WTC11 (cell line): ENCODE measurements around the gene TRIP13. TPM values are rescaled to one million over a fixed set of nuclear protein-coding genes. Genes with fewer than 3 reads are reported as not detected.

Source experiments
- ATAC-seq: fragments of 200-7000 bp; cut with Tn5 transposase; 2 replicates; pipeline ENCODE4 v1.10.0; 2021; ENCODE audit warnings: mild to moderate bottlenecking, moderate library complexity
- CTCF ChIA-PET: fragments of 300-600 bp; sonication (Branson Sonifier 250); formaldehyde crosslinking; loops from one replicate; lab custom pipeline; 2021; ENCODE audit warnings: antibody characterized with exemption; lab: Charles Lee
- POLR2A ChIA-PET: fragments of 350-600 bp; sonication (Branson Sonifier 250); formaldehyde crosslinking; loops from one replicate; lab custom pipeline; 2021; ENCODE audit warnings: antibody characterized with exemption; lab: Charles Lee
- DNase-seq: peaks from one replicate; pipeline ENCODE4 v3.0.0; 2021; ENCODE audit warnings: low spot score
- H3K27ac Mint-ChIP-seq: 2 replicates; pipeline ENCODE4 v1.8.0; 2021; ENCODE audit warnings: mixed read lengths
- H3K27me3 Mint-ChIP-seq: 2 replicates; pipeline ENCODE4 v1.8.0; 2021; ENCODE audit warnings: low read depth, mild to moderate bottlenecking, moderate library complexity, mixed read lengths
- H3K36me3 Mint-ChIP-seq: 2 replicates; pipeline ENCODE4 v1.8.0; 2021; ENCODE audit warnings: mixed read lengths
- H3K4me1 Mint-ChIP-seq: 2 replicates; pipeline ENCODE4 v1.8.0; 2022; ENCODE audit warnings: mixed read lengths
- H3K4me3 Mint-ChIP-seq: 2 replicates; pipeline ENCODE4 v1.8.0; 2021; ENCODE audit warnings: mild to moderate bottlenecking, moderate library complexity, mixed read lengths
- H3K9me3 Mint-ChIP-seq: 2 replicates; pipeline ENCODE4 v1.8.0; 2021; ENCODE audit warnings: mixed read lengths
- CBFB ChIP-seq: sonication (generic); formaldehyde crosslinking; IDR thresholded peaks from 2 replicates; pipeline ENCODE4 v1.8.1; 2022; ENCODE audit warnings: mild to moderate bottlenecking, low read depth, missing genetic modification reagents
- CREM ChIP-seq: sonication (generic); formaldehyde crosslinking; IDR thresholded peaks from 2 replicates; pipeline ENCODE4 v1.8.1; 2022; ENCODE audit warnings: mild to moderate bottlenecking, missing genetic modification reagents, moderate library complexity
- ESRRA ChIP-seq: sonication (generic); formaldehyde crosslinking; IDR thresholded peaks from 2 replicates; pipeline ENCODE4 v1.8.1; 2022; ENCODE audit warnings: mild to moderate bottlenecking, missing genetic modification reagents, borderline replicate concordance
- FOXJ3 ChIP-seq: sonication (generic); formaldehyde crosslinking; IDR thresholded peaks from 2 replicates; pipeline ENCODE4 v1.9.0; 2021; ENCODE audit warnings: missing genetic modification reagents, mild to moderate bottlenecking, borderline replicate concordance
- GABPB1 ChIP-seq: sonication (generic); formaldehyde crosslinking; IDR thresholded peaks from 2 replicates; pipeline ENCODE4 v1.8.1; 2023; ENCODE audit warnings: mild to moderate bottlenecking, missing genetic modification reagents
- GRHL2 ChIP-seq: fragments of 250-450 bp; sonication (Bioruptor Pico); IDR thresholded peaks from 2 replicates; pipeline ENCODE4 v1.8.0; 2022; ENCODE audit warnings: mild to moderate bottlenecking, moderate library complexity; ENCODE audit not compliant: insufficient replicate concordance, severe bottlenecking
- KAT7 ChIP-seq: sonication (generic); formaldehyde crosslinking; IDR thresholded peaks from 2 replicates; pipeline ENCODE4 v1.8.1; 2023; ENCODE audit warnings: missing genetic modification reagents, mild to moderate bottlenecking, borderline replicate concordance
- NFATC4 ChIP-seq: fragments of 250-450 bp; sonication (Bioruptor Pico); IDR thresholded peaks from 2 replicates; pipeline ENCODE4 v1.9.0; 2021; ENCODE audit warnings: mild to moderate bottlenecking
- SMAD4 ChIP-seq: sonication (generic); formaldehyde crosslinking; IDR thresholded peaks from 2 replicates; pipeline ENCODE4 v1.8.0; 2022; ENCODE audit warnings: mild to moderate bottlenecking, missing genetic modification reagents
- TP53 ChIP-seq: sonication (generic); formaldehyde crosslinking; IDR thresholded peaks from 2 replicates; pipeline ENCODE4 v1.8.1; 2023; ENCODE audit warnings: mild to moderate bottlenecking, missing genetic modification reagents
- ZNF138 ChIP-seq: sonication (generic); formaldehyde crosslinking; conservative IDR thresholded peaks from 2 replicates; pipeline ENCODE4 v1.8.1; 2022; ENCODE audit warnings: mild to moderate bottlenecking, moderate library complexity, missing genetic modification reagents
- ZNF219 ChIP-seq: sonication (generic); formaldehyde crosslinking; IDR thresholded peaks from 2 replicates; pipeline ENCODE4 v1.8.0; 2023; ENCODE audit warnings: missing genetic modification reagents, mild to moderate bottlenecking, borderline replicate concordance
- ZNF416 ChIP-seq: fragments of 250-450 bp; sonication (Bioruptor Pico); IDR thresholded peaks from 2 replicates; pipeline ENCODE4 v1.9.0; 2021; ENCODE audit warnings: mild to moderate bottlenecking, inconsistent platforms
- ZNF423 ChIP-seq: fragments of 250-450 bp; sonication (Bioruptor Pico); IDR thresholded peaks from 2 replicates; pipeline ENCODE4 v2.1.2; 2022; ENCODE audit warnings: mild to moderate bottlenecking, moderate library complexity
- total RNA-seq: library from RNA; stranded (reverse); gene quantifications from 3 replicates; pipeline ENCODE4 v1.2.3, GENCODE V29; 2021
- TF ChIP-seq, protein P1 (sequence below): sonication (generic); formaldehyde crosslinking; IDR thresholded peaks from 2 replicates; pipeline ENCODE4 v1.8.1; 2022; ENCODE audit warnings: low read depth, missing genetic modification reagents, borderline replicate concordance
- TF ChIP-seq, protein P2 (sequence below): sonication (generic); formaldehyde crosslinking; IDR thresholded peaks from 2 replicates; pipeline ENCODE4 v1.8.0; 2023; ENCODE audit warnings: missing genetic modification reagents, mild to moderate bottlenecking, borderline replicate concordance
- TF ChIP-seq, protein P3 (sequence below): sonication (generic); formaldehyde crosslinking; IDR thresholded peaks from 2 replicates; pipeline ENCODE4 v1.8.1; 2023; ENCODE audit warnings: mild to moderate bottlenecking, missing genetic modification reagents, moderate library complexity
- TF ChIP-seq, protein P4 (sequence below): sonication (generic); formaldehyde crosslinking; IDR thresholded peaks from 2 replicates; pipeline ENCODE4 v1.8.0; 2023; ENCODE audit warnings: mild to moderate bottlenecking, missing genetic modification reagents
- TF ChIP-seq, protein P5 (sequence below): sonication (generic); formaldehyde crosslinking; IDR thresholded peaks from 2 replicates; pipeline ENCODE4 v1.8.0; 2022; ENCODE audit warnings: mild to moderate bottlenecking, missing genetic modification reagents

TRIP13 gene
- total RNA-seq, 1 experiment from 2014 or later: 33.7 TPM

DNA sequence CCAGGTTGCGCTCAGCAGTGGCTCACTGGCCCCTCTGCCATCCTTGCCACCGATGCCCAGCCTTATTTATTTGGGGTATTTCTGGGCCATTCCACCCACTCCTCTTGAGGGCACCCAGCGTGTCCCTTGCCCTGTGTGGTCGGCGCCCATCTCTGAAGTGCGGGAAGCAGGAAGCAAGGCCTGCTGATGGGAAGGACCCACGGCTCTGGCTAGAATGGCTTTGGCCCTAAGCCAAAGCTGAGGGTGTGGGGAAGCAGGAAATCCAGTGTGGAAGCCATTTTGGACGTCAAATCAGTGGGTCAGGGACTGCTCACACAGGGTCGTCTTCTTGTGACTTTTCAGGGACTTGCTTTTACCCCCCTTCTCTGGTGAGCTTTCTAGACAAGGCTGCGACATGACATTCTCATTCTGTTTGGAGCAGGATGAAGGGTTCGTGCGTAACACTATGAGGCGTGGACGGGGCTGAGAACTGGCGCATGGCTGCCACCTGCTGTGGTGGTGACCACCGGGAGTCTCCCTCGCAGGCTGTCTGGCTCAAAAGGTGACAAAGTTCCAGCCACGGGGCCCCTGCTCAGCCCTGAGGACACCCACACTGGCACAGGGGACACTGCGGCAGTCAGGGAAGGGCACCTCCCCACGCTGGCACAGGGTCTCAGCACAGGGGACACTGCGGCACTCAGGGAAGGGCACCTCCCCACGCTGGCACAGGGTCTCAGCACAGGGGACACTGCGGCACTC is 65.2 kb downstream of the TRIP13 start (continued):
- TF ChIP-seq, protein P1, sequence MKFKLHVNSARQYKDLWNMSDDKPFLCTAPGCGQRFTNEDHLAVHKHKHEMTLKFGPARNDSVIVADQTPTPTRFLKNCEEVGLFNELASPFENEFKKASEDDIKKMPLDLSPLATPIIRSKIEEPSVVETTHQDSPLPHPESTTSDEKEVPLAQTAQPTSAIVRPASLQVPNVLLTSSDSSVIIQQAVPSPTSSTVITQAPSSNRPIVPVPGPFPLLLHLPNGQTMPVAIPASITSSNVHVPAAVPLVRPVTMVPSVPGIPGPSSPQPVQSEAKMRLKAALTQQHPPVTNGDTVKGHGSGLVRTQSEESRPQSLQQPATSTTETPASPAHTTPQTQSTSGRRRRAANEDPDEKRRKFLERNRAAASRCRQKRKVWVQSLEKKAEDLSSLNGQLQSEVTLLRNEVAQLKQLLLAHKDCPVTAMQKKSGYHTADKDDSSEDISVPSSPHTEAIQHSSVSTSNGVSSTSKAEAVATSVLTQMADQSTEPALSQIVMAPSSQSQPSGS: no peak
- no peak for TF ChIP-seq KAT7 (CRISPR knock-in tag)
- TF ChIP-seq ESRRA: no peak
- TF ChIP-seq FOXJ3 (CRISPR knock-in tag): no peak
- no peak for TF ChIP-seq NFATC4
- no peak for TF ChIP-seq CBFB (CRISPR knock-in tag)
- TF ChIP-seq ZNF416: no peak
- TF ChIP-seq ZNF138: no peak
- no peak for TF ChIP-seq GRHL2 (CRISPR knock-in tag)
- TF ChIP-seq, protein P2, sequence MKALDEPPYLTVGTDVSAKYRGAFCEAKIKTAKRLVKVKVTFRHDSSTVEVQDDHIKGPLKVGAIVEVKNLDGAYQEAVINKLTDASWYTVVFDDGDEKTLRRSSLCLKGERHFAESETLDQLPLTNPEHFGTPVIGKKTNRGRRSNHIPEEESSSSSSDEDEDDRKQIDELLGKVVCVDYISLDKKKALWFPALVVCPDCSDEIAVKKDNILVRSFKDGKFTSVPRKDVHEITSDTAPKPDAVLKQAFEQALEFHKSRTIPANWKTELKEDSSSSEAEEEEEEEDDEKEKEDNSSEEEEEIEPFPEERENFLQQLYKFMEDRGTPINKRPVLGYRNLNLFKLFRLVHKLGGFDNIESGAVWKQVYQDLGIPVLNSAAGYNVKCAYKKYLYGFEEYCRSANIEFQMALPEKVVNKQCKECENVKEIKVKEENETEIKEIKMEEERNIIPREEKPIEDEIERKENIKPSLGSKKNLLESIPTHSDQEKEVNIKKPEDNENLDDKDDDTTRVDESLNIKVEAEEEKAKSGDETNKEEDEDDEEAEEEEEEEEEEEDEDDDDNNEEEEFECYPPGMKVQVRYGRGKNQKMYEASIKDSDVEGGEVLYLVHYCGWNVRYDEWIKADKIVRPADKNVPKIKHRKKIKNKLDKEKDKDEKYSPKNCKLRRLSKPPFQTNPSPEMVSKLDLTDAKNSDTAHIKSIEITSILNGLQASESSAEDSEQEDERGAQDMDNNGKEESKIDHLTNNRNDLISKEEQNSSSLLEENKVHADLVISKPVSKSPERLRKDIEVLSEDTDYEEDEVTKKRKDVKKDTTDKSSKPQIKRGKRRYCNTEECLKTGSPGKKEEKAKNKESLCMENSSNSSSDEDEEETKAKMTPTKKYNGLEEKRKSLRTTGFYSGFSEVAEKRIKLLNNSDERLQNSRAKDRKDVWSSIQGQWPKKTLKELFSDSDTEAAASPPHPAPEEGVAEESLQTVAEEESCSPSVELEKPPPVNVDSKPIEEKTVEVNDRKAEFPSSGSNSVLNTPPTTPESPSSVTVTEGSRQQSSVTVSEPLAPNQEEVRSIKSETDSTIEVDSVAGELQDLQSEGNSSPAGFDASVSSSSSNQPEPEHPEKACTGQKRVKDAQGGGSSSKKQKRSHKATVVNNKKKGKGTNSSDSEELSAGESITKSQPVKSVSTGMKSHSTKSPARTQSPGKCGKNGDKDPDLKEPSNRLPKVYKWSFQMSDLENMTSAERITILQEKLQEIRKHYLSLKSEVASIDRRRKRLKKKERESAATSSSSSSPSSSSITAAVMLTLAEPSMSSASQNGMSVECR (CRISPR knock-in tag): no peak
- no peak for TF ChIP-seq TP53 (CRISPR knock-in tag)

DNA sequence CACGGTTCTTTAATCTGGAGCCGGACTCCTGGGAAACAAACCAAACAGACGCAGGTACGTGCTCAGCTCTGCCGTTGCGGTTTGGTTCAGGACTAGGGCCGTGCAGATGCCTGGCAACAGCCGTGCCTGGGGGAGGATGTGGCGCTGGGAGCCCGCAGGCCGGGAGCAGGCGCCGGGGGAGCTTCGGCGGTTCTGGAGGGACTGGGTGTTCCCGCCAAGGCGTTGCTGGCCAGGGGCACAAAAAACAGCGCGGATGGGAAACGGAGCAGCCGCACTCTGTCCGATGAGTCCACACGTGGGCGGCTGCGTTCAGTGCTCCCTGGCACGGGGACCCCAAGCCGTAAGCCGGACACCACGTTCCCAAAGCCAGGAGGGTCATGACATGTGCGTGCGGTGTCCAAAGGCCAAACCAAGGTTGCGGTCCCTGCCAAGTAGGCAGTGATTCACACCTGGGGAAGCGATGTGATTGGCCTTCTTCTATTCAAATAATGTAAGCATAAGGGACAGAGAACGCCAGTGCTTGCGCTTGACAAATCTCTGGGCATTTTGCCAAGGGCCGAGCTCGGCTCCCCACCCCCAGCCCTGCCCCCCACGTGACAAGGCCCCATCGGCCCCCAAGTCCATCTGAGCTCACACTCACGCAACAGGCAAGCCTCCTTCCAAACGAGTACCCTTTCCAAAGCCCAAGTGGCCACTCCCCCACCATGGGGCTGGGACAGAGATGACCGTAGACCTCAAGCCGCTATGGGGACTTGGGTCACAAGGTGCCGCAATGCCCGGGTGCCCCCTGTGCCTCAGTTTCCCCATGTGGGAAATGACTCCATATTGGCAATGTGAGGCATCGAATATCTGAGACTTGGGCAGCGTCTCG is 66.3 kb downstream of the TRIP13 start:
- DNase-seq (no peak), ATAC-seq (no peak)
- H3K36me3 Mint-ChIP-seq: no peaks in the 10 kb centered on the region
- H3K9me3 Mint-ChIP-seq: no peaks in the 10 kb centered on the region
- POLR2A ChIA-PET: no interaction called here
- no peaks in the 10 kb centered on the region for H3K27me3 Mint-ChIP-seq
- no peaks in the 10 kb centered on the region for H3K4me1 Mint-ChIP-seq
- no peak overlapping the region for H3K27ac Mint-ChIP-seq
- CTCF ChIA-PET: no interaction called here
- TF ChIP-seq ZNF219 (no peak), GABPB1 (0 out of 2 replicates have a peak, but pooled peaks have one; percentile 23)
- H3K4me3 Mint-ChIP-seq: no peak overlapping the region

DNA sequence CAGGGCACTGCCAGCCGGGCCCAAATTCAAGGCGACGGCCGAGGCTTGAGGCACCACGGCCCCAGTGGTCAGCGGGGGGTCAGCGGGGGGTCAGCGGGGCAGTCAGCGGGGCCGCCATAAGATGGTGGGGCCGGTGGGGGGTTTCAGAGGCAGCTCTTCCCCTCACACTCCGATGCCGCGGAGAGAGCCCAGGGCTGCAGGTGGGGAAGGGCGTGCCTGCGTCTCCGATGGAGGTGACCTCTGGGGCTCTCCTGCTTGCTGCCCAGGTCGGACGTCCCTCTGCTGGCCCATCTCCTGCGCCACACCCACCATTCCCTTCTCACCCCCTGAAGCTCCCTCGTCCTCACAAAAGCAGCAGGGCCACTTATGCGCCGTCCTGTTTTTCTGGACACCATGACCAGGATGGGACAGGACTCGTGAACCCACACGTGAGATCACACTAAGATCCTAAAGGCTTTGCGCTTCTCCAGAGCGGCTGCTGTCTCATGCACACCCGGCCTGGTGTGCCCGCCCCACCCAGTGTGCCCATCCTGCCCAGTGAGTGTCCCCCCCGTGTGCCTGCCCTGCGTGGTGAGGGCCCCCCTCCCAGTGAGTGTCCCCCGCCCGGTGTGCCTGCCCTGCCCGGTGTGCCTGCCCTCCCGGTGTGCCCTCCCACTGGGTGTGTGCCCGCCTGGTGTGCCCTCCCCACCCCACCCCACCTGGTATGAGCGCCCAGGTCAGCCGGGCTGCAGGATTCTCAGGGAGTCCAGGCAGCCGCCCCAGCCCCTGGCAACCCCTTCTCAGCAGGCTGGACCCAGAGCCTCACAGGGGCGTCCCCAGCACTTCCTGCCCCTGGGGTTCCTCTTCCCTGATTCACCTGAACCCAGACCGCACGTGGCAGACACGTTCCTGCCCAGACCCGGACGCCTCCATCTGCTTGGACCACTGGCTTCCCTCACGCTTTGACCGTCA is 67.2 kb downstream of the TRIP13 start:
- Mint-ChIP-seq H3K36me3 (no peaks in the 10 kb centered on the region), H3K9me3 (no peaks in the 10 kb centered on the region), H3K4me3 (no peak overlapping the region), H3K27me3 (no peaks in the 10 kb centered on the region), H3K27ac (no peak overlapping the region), H3K4me1 (no peaks in the 10 kb centered on the region)
- ChIA-PET POLR2A (no interaction called here), CTCF (no interaction called here)
- DNase-seq (no peak), ATAC-seq (no peak)
- no peak for TF ChIP-seq SMAD4
- TF ChIP-seq, protein P3, sequence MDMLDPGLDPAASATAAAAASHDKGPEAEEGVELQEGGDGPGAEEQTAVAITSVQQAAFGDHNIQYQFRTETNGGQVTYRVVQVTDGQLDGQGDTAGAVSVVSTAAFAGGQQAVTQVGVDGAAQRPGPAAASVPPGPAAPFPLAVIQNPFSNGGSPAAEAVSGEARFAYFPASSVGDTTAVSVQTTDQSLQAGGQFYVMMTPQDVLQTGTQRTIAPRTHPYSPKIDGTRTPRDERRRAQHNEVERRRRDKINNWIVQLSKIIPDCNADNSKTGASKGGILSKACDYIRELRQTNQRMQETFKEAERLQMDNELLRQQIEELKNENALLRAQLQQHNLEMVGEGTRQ (CRISPR knock-in tag): no peak
- no peak for TF ChIP-seq GABPB1
- TF ChIP-seq, protein P4, sequence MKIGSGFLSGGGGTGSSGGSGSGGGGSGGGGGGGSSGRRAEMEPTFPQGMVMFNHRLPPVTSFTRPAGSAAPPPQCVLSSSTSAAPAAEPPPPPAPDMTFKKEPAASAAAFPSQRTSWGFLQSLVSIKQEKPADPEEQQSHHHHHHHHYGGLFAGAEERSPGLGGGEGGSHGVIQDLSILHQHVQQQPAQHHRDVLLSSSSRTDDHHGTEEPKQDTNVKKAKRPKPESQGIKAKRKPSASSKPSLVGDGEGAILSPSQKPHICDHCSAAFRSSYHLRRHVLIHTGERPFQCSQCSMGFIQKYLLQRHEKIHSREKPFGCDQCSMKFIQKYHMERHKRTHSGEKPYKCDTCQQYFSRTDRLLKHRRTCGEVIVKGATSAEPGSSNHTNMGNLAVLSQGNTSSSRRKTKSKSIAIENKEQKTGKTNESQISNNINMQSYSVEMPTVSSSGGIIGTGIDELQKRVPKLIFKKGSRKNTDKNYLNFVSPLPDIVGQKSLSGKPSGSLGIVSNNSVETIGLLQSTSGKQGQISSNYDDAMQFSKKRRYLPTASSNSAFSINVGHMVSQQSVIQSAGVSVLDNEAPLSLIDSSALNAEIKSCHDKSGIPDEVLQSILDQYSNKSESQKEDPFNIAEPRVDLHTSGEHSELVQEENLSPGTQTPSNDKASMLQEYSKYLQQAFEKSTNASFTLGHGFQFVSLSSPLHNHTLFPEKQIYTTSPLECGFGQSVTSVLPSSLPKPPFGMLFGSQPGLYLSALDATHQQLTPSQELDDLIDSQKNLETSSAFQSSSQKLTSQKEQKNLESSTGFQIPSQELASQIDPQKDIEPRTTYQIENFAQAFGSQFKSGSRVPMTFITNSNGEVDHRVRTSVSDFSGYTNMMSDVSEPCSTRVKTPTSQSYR (CRISPR knock-in tag): no peak
- TF ChIP-seq ZNF423: no peak
- TF ChIP-seq, protein P5, sequence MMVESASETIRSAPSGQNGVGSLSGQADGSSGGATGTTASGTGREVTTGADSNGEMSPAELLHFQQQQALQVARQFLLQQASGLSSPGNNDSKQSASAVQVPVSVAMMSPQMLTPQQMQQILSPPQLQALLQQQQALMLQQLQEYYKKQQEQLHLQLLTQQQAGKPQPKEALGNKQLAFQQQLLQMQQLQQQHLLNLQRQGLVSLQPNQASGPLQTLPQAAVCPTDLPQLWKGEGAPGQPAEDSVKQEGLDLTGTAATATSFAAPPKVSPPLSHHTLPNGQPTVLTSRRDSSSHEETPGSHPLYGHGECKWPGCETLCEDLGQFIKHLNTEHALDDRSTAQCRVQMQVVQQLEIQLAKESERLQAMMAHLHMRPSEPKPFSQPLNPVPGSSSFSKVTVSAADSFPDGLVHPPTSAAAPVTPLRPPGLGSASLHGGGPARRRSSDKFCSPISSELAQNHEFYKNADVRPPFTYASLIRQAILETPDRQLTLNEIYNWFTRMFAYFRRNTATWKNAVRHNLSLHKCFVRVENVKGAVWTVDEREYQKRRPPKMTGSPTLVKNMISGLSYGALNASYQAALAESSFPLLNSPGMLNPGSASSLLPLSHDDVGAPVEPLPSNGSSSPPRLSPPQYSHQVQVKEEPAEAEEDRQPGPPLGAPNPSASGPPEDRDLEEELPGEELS: no peak
- no peak for TF ChIP-seq CREM (CRISPR knock-in tag)
